ENCODE results near the gene GSTA5.
"Not testable (repeated sequence)": the region's sequence is repeated elsewhere in the genome, so short reads cannot be mapped to it uniquely, and the experiment has no call there.

GSTA5 gene

DNA sequence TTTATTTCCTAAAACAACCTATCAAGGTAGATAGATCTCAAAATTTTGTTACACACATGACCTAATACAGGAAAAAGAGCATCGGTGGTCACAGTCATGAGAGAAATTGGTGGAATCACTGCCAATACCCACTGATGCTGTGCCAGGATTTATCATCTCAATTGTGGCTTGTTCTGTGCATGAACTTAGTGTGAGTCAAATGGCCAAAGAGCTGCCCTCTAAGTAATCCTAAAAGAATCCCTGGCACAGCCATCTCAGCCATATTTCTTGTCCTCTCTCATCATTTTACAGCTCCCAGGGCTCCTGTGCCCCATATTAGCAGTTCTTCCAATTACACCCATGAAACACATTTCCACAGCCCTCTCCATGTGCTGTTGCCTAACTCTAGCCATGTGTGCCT, 6.1 kb downstream of the GSTA5 start:
- TF ChIP-seq, protein P1, sequence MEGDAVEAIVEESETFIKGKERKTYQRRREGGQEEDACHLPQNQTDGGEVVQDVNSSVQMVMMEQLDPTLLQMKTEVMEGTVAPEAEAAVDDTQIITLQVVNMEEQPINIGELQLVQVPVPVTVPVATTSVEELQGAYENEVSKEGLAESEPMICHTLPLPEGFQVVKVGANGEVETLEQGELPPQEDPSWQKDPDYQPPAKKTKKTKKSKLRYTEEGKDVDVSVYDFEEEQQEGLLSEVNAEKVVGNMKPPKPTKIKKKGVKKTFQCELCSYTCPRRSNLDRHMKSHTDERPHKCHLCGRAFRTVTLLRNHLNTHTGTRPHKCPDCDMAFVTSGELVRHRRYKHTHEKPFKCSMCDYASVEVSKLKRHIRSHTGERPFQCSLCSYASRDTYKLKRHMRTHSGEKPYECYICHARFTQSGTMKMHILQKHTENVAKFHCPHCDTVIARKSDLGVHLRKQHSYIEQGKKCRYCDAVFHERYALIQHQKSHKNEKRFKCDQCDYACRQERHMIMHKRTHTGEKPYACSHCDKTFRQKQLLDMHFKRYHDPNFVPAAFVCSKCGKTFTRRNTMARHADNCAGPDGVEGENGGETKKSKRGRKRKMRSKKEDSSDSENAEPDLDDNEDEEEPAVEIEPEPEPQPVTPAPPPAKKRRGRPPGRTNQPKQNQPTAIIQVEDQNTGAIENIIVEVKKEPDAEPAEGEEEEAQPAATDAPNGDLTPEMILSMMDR (conservative IDR thresholded peaks at IDR 0.05; ENCODE audit: control insufficient read depth, insufficient read depth, low read depth, low read length): no peak
- DNase-seq (ENCODE audit: low read depth): peak; percentile 75
- no peak overlapping the region for H3K4me3 ChIP-seq (ENCODE audit: control insufficient read depth, low read depth, low read length)

DNA sequence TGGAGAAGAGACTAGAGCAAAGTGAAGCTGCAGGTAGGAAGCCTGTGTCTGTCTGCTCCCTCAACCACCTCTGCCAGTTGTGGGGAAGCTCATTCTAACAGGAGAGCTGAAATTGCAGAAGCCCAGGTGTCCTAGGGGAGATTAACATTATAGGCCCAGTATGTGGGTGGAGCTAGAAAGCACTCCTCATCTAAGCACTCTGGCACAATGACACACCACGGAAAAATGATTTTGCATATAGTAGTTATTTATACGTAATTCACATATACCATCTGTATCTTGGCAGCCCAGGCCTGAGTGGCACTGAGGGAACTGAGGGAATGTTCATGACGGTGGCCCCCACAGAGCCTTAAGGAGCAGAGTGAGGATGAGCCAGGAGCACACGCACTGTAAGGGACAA, 9.7 kb downstream of the GSTA5 start:
- not testable (repeated sequence) for DNase-seq (ENCODE audit: low read depth); H3K4me3 ChIP-seq (ENCODE audit: control insufficient read depth, low read depth, low read length)

DNA sequence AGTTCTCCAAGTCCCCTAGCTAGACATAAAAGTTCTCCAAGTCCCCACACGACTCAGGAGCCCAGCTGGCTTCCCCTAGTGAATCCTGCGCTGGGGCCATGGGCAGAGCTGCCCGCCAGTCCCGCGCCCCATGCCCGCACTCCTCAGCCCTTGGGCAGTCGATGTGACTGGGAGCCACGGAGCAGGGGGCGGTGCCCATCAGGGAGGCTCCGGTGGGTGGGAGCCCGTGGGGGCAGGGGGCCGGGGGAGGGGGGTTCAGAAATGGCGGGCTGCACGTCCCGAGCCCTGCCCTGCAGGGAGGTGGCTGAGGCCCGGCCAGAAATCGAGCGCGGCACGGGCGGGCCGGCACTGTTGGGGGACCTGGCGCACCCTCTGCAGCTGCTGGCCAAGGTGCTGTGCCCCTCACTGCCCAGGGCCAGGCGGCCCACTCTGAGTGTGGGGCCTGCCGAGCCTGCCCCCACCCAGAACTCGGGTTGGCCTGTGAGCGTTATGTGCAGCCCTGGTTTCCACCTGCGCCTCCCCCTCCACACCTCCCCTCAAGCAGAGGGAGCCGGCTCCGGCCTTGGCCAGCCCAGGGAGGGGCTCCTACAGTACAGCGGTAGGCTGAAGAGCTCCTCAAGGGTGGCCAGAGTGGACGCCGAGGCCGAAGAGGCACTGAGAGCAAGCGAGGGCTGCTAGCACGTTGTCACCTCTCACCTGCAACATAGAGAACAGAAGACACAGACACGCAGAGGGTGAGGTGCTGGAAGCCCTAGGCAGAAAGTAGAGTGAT, 11.4 kb downstream of the GSTA5 start:
- H3K4me3 ChIP-seq (ENCODE audit: control insufficient read depth, low read depth, low read length): no peak overlapping the region
- no peak for DNase-seq (ENCODE audit: low read depth)
- TF ChIP-seq, protein P1 (conservative IDR thresholded peaks at IDR 0.05; ENCODE audit: control insufficient read depth, insufficient read depth, low read depth, low read length): no peak

DNA sequence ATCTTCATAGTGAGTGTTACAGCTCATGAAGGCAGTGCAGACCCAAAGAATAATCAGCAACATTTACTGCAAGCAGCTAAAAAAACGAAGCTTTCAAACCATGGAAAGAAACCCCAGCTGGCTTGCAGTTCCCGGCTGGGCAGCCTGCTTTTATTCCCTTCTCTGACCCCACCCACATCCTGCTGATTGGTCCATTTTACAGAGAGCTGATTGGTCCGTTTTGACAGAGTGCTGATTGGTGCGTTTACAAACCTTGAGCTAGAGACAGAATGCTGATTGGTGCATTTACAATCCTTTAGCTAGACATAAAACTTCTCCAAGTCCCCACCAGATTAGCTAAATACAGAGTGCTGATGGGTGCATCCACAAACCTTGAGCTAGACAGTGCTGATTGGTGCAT, 12.0 kb downstream of the GSTA5 start:
- DNase-seq (ENCODE audit: low read depth): not testable (repeated sequence)

DNA sequence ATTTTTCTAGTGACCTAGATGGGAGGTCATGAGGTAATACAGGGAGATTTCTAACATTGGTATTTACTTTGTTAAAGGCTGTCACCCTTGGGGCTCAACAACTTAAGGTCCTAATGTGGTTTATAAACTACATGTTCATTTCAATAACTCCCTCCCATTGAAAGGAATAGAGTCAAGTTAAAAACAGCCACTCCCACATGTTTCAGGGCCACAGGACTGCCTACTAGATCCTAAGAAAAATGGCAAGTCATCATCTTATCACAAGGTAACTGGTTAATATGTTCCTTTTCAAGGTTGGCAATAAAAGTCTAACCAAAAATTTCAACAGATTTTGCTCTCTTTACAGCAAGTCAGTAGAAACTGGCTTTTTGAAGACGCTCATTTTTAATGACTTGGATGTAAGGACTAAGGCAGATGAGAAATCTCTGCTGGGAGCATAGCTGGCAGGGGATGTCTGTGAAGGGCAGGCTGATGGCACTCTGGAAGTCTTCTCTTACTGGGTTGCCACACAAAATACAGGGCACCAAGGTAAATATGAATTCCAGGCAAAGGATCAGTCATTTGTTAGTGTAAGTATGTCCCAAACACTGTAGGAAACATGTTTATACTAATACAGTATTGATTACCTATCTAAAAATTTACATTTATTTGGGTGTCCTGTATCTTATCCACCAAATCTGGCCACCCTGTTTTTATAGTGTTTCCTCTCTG, 13.4 kb downstream of the GSTA5 start:
- DNase-seq (ENCODE audit: low read depth); H3K4me3 ChIP-seq (ENCODE audit: control insufficient read depth, low read depth, low read length): not testable (repeated sequence)

More for the DNA sequence above, 12.0 kb downstream of the GSTA5 start:
- not testable (repeated sequence) for H3K4me3 ChIP-seq (ENCODE audit: control insufficient read depth, low read depth, low read length)

DNA sequence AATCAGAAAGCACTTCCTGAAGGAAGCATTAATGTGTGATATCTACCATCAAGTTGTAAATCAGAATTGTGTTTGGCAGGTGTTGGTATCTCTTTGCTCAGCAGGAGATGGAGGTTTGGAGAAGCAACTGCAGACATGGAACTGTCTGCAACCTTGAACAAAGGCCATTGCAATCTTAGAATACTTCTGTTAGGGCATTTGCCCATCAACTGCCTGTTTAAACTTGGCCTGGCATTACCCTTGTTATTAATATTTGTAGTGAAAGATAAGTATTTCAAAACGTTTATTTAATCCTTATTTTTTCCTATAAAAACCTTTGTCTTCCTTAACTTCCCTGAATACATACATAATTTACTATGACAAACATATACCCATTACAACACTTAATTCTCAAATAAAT, 14.1 kb downstream of the GSTA5 start:
- TF ChIP-seq, protein P1 (conservative IDR thresholded peaks at IDR 0.05; ENCODE audit: control insufficient read depth, insufficient read depth, low read depth, low read length): no peak
- no peak overlapping the region for H3K4me3 ChIP-seq (ENCODE audit: control insufficient read depth, low read depth, low read length)
- no peak for DNase-seq (ENCODE audit: low read depth)

DNA sequence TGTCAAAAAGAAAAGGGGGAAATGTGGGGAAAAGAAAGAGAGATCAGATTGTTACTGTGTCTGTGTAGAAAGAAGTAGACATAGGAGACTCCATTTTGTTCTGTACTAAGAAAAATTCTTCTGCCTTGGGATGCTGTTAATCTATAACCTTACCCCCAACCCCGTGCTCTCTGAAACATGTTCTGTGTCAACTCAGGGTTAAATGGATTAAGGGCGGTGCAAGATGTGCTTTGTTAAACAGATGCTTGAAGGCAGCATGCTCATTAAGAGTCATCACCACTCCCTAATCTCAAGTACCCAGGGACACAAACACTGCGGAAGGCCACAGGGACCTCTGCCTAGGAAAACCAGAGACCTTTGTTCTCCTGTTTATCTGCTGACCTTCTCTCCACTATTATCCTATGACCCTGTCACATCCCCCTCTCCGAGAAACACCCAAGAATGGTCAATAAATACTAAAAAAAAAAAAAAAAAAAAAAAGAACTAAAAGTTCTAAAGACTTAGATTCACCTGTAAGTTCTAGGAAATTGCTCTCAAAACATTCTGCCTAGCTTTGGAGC, 14.6 kb downstream of the GSTA5 start:
- not testable (repeated sequence) for DNase-seq (ENCODE audit: low read depth)

DNA sequence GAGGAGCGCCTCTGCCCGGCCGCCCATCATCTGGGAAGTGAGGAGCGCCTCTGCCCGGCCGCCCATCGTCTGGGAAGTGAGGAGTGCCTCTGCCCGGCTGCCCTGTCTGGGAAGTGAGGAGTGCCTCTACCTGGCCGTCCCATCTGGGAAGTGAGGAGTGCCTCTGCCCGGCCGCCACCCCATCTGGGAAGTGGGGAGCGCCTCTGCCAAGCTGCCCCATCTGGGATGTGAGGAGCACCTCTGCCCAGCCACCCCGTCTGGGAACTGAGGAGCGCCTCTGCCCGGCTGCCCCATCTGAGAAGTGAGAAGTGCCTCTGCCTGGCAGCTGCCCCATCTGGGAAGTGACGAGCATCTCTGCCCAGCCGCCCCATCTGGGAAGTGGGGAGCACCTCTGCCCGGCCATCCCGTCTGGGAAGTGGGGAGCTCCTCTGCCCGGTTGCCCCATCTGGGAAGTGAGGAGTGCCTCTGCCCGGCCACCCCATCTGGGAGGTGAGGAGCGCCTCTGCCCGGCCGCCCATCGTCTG, 15.3 kb downstream of the GSTA5 start:
- not testable (repeated sequence) for DNase-seq (ENCODE audit: low read depth); H3K4me3 ChIP-seq (ENCODE audit: control insufficient read depth, low read depth, low read length)

More for the DNA sequence above, 14.6 kb downstream of the GSTA5 start:
- H3K4me3 ChIP-seq (ENCODE audit: control insufficient read depth, low read depth, low read length): not testable (repeated sequence)

DNA sequence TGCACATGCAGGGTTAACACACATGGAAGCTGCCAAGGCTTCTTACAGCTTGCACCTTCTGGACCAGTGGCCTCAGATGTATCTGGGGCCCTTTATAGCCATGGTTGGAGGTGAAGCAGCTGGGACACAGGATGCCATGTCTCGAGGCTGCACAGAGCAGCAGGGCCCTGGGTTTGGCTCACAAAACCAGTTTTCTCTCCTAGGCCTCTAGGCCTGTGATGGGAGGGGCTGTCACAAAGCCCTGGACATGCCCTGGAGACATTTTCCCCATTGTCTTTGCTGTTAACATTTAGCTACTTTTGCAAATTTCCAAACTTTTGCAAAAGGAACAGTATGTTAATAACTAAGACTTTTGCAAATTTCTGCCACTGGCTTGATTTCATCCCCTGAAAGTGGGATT, 18.8 kb downstream of the GSTA5 start:
- no peak overlapping the region for H3K4me3 ChIP-seq (ENCODE audit: control insufficient read depth, low read depth, low read length)
- TF ChIP-seq, protein P1 (conservative IDR thresholded peaks at IDR 0.05; ENCODE audit: control insufficient read depth, insufficient read depth, low read depth, low read length): no peak
- no peak for DNase-seq (ENCODE audit: low read depth)
